ENCODE results near the gene IL4R.
"Not testable (repeated sequence)": the region's sequence is repeated elsewhere in the genome, so short reads cannot be mapped to it uniquely, and the experiment has no call there.

The IL4R gene

DNA sequence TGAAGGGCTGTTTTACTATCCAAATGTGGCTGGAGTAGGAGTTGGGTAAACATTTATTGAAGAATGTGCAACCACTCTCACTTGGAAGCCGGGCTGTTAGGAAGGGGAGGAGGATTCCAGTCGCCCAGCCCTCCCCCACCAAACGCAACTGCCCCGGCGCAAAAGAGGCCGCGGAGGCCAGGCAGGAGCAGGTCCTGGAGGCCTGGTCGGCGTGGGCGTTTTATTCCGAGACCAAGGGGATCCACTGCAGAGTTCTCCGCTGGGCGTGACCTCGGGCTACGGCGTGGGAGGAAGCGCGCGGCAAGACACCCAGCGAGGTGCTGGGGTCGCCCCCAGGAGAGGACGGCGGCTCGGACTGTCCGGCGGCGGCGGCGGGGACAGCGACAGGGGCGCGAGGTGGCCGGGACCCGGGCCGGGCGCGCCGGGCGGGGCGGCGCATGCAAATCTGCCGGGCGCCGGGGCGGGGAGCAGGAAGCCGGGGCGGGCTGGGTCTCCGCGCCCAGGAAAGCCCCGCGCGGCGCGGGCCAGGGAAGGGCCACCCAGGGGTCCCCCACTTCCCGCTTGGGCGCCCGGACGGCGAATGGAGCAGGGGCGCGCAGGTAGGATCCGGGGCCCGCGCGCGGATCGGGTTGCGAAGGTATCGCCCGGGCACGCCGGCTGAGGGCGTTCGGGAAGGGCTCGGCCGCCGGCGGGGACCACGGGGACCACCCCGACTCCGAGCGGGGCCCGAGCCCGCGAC lies at the start of gene IL4R:
IL4R (plus strand) TSS at position 553 of the 739 bp plus-strand sequence. CDS start 26,230 bp downstream, outside the sequence.
- DNase-seq (ENCODE audit: low read depth) = no peak

DNA sequence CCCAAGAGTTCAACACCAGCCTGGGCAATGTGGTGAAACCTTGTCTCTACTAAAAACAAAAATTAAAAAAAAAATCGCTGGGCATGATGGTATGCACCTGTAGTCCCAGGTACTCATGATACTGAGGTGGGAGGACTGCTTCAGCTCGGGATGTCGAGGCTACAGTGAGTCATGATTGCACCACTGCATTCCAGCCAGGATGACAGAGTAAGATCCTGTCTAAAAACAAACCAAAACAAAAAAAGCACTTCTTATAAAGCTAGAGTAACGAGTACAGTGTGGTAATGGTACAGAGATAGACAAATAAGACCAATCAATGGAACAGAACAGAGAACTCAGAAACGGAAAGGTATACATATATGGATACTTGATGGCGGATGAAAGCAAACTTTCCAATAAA lies 49.6 kb upstream of the IL4R start:
- no peak for DNase-seq (ENCODE audit: low read depth)

DNA sequence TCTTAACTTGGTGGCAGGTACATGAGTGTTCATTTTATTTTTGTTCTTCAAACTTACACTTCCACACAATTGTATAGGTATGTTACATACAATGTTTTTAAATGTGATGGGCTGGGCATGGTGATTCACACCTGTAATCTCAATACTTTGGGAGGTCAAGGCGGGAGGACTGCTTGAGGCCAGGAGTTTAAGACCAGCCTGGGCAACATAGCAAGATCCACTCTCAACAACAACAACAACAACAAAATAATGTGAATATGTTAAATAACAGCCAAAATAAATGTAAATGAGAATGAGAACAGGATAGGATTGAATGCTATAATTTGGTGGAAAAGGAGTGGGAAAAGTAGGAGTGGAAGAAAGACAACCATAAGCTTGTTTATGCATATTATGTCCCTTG lies 47.8 kb upstream of the IL4R start:
- no peak for DNase-seq (ENCODE audit: low read depth)

DNA sequence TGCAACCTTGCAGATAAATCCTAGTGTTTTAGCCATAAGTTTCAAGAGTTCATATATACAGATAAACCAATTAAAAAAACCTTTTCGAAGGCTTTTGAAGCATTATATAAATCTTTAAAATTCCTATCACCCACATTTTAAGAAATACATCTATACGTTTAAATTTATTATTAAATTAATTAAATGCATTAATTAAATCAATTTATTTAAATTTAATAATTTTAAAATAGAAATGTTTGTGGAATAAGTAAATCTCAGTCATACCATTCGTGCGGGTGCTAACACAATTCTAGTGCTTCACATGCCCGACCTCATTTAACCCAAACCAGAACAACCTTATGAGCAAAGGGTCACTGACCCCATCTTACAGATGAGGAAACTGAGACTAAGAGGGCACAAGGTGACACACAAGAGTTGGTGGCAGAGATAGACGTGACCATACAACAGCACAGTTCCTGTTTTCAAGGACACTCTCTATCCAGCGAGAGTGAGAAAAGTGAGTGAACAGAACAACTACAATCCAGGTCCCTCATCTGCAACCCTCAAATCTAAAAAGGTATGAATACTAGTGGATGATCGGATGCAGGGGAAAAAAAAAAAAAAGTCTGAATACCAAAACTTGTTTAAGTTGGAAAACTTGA lies 46.6 kb upstream of the IL4R start:
- DNase-seq (ENCODE audit: low read depth) = no peak

DNA sequence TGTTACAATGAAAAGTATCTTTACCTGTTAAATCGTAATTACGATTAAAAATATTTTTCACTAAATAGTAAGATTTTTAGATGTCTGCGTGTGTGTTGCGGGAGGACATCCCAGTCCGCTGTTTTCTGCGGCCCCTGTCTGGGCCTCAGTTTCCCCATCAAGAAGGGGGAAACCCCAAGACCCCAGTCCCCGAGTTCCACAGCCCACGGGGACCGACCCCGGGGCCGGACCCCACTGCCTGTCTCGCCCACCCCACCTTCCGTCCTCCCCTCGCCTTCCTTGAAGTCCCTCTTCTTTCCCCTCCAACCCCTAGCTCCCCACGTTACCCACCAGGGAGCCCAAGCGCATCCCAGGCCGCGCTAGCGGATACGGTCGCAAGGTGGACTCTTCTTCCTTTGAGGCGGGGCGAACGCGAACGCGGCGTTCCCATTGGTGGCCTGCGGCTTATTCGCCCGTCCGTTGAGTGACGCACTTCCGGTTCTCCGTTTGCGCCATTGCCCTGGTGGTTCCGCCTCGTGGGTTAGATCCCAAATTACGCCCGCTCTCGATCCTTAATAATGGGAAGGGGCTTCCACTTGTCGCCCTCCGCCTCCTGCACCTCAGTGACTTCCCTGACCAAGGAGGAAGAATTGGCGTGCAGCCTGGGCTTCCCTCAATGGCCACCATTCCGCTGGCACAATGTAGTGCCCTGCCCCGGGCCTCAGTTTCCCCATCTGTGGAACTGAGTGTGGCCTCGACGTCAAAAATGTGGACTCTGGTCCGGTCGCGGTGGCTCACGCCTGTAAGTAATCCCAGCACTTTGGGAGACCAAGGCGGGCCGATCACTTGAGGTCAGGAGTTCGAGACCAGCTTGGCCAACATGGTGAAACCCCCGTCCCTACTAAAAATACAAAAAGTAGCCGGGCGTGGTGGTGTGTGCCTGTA lies 45.1 kb upstream of the IL4R start, which contains the start of gene NSMCE1:
NSMCE1 (minus strand) TSS at position 397 of the 924 bp plus-strand sequence. CDS start 11,202 bp downstream, outside the sequence.
- DNase-seq (ENCODE audit: low read depth) = peak; percentile 87

DNA sequence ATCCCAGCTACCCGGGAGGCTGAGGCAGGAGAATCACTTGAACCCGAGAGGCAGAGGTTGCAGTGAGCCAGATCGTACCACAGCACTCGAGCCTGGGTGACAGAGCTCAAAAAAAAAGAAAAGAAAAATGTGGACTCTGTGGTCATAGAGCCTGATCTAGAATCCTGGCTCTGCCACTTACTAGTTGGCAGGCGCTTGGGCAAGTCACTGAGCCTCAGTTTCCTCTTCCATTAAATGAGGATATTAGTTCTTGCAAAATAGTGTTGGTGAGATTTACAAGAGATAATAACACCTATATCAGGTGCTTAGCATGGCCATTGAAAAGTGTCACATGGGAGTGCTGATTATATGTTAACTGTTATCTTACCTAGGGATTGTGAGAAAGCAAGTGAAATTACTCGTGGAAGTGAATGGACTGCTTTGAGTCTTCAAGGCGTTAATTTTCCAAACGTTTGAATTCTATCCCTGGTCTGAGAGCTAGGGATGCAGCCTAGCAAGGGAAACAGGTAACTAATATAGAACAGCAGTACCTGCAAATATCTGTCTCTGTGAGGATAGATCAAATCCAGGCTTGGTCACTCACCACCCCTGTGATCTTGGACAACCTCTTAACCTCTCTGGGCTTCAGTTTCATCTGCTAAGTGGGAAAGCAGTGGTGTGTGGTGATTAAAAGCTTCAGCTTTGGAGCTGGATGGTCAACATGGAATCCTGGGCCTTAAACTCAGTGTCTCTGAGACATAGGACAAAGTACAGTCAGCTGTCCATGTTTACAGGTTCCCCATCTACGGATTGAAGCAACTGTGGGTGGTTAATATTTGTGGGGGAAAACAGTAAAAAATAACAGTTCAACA lies 44.2 kb upstream of the IL4R start:
- DNase-seq (ENCODE audit: low read depth) = no peak

DNA sequence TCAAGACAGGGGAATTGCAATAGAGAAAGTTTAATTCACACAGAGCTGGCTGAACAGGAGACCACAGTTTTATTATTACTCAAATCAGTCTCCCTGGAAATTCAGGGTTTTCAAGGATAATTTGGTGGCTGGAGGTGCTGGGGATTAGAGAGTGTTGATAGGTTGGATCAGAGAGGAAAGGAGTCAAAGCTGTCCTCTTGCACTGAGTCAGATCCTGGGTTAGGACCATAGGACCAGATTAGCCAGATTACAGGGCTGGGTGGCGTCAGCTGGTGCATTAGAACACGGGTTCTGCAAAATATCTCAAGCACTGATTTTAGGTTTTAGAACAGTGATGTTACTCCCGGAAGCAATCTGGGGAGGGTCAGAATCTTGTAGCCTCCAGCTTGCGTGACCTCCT lies 43.4 kb upstream of the IL4R start:
- no peak for DNase-seq (ENCODE audit: low read depth)

DNA sequence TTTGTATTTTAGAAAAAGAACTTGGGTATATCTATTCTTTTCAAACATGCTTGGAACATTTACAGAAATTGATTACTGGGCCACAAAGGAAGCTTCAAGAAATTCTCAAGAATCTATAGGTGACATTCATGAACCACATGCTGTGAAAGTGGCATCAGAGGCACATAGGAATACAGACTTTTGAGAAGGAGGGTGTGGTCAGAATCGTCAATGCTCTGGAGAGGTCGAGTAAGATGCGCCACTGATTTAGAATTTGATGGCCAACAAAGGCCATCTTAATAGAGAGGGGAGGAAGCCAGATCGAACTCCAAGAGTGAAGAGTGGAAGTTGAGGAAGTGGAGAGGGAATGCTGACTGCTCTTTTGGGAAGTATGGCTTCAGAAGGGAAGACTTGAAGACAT lies 41.7 kb upstream of the IL4R start:
- DNase-seq (ENCODE audit: low read depth) = no peak

DNA sequence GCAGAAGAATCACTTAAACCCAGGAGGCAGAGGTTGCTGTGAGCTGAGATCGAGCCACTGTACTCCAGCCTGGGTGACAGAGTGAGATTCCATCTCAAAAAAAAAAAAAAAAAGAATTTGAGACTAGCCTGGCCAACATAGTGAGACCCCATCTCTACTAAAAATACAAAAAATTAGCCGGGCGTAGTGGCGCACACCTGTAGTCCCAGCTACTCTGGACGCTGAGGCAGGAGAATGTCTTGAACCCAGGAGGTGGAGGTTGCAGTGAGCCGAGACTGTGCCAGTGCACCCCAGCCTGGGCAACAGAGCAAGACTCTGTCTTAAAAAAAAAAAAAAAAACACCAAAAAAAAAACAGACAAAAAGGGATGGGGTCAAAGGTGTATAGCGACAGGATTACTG lies 41.1 kb upstream of the IL4R start:
- not testable (repeated sequence) for DNase-seq (ENCODE audit: low read depth)

DNA sequence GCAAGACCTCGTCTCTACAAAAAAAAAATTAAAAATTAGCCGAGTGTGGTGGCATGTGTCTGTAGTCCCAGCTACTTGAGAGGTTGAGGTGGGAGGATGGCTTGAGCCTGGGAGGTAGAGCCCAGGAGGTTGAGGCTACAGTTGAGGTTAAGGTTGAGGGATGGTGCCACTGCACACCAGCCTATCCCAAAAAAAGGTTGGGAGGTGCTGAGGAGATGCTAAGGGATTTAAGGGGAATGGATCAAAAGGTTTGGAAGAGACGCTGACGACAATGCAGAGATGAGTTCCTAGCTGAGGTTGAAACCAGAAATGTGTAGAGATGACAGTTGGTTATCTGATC lies 40.5 kb upstream of the IL4R start:
- no peak for DNase-seq (ENCODE audit: low read depth)

DNA sequence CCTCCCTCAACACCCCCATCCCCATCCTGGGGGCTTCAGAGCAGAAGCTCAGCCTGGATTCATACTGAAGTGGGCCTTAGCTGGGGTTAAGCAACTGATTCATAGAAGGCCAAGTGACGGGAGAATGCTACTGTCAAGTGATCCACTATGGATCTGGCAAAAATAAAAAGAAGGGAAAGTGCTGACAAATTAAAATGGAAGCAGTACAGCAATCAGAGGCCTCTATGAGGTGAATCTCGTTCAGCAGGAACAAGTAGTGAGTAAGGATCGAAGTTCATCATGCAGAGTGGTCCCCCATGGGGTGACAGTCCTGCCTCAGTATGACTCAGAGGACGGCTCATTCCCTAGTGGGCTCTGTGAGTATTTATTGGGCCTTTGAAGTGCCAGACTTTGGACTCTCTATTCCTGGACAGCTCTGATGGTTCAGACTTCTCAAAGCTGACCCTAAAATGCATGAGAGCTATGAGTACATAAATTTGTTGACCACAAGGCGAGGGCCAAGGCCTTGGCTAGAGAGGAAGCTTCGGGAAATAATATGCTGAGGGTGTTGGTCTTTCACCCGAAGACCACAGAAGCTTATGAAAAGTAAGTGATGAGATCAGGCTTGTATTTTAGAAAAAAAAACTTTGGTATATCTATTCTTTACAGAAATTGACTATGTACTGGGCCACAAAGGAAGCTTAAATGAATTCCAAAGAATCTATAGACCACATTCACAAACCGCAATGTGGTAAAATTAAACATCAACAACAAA lies 39.9 kb upstream of the IL4R start:
- DNase-seq (ENCODE audit: low read depth) = no peak

DNA sequence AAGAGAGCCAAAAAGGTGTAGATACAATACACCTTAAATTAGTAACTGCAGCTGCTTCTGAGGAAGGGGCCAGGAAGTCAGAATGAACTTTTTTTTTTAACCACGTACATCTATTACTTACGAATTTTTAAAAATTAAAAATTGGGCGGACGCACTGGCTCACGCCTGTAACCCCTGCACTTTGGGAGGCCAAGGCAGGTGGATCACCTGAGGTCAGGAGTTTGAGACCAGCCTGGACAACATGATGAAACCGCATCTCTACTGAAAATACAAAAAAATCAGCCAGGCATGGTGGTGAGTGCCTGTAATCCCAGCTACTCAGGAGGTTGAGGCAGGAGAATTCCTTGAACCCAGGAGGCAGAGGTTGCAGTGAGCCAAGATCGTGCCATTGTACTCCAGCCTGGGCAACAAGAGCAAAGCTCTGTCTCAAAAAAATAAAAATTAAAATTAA lies 39.3 kb upstream of the IL4R start:
- not testable (repeated sequence) for DNase-seq (ENCODE audit: low read depth)

DNA sequence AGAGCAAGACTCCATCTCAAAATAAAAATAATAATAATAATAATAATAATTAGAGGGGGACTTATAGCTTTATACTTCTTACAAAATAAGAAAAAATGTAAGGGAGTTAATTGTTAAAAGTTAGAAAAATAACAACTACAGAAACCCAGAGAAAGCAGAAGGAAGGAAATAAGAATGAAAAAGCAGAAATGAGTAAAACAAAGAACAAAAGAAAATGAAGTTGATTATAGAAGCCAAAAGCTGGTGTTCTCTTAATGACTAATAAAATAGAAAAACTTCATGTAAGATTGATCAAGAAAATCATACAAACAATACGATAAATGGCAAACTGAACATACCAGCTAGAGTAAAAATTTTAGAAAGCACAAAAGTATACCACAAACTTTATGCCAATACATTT lies 38.4 kb upstream of the IL4R start:
- no peak for DNase-seq (ENCODE audit: low read depth)

DNA sequence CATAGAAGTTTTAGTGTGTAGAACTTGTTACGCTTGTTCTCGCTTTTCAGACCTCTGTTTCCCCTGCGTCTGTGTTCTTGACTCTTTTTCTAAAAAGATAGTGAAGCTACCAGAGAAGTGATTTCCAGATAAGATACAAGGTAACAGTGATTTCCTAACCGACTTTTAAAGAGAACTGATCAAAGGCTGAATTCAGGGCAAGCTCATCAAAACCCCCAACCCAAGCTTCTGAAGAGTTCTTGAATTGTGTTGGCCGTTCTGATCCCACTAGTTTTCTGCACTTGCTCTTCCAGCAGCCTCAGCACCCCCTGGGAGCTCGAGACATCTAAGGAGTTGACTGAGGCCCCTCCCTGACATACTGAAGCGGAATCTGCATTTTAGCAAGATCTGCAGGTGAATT lies 32.5 kb upstream of the IL4R start:
- no peak for DNase-seq (ENCODE audit: low read depth)

DNA sequence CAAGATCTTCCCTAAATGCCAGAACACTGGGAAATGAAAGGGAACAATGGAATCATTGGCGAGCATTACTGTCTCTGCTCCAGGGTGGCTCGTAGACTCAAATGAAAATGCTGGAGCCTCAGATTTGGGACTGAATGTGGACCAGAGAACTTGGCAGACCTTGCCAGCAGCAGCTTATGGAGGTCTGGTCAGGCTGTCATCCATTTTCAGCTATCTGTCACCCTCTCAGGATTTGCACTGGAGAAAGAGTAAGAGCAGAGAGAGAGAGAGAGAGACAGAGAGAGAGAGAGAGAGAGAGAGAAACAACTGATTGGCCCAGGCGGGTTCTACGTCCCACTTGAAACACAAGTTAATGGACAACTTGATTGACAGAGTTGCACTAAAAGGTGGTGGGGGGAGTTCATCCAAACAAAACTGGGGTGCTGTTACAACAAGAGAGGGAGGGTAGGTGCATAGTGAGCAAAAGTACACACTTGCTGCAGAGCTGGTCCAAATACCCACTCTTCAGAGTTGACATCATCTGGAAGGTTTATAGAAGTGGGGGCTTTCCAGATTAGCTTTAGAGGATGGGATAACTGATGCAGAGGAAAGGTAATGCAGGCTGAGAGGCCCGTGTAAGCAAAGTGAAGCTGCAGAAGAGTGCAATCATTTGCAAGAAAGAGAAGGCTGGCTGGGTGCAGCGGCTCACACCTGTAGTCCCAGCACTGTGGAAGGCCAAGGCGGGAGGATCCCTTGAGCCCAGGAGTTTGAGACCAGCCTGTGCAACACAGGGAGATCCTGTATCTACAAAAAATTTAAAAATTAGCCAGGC lies 28.7 kb upstream of the IL4R start:
- no peak for DNase-seq (ENCODE audit: low read depth)

DNA sequence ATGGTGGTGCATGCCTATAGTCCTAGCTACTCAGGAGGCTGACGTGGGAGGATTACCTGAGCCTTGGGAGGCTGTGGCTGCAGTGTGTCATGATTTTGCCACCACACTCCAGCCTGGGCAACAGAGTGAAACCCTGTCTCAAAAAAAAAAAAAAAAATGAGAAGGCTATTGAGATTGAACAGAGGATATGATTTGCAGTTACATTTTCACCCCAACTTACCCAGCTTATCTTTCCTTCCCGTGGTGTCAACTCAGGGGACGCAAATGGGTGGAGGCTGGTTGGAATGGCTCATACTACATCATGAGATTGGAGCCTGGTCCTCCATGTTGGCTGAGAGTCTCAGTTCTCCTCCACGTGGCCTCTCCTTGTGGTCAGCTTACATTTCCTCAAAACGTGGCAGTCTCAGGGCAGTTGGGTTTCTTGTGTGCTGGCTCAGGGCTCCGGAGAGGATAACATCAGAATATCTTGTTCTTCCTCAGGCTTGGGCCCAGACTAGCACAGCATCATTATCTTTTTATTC lies 28.0 kb upstream of the IL4R start:
- DNase-seq (ENCODE audit: low read depth) = no peak

DNA sequence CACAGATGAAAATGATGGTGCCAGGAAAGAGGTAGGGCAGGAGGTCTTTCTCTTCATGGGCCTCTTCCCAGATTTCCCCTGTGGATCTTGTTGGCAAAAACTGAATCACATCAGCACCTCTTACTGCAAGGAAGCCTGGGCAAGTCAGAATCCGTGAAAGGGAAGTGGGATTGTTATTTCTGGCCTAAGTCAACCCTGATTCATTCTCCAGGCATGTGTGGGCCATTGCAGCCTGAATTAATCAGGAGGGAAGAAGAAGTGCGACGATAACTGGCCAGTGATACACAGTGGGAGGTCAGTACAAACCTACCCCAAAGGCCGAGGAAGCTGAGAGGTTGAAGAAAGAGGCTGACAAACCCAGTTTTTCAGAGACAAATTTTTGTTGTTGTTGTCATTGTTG lies 27.3 kb upstream of the IL4R start:
- DNase-seq (ENCODE audit: low read depth) = peak; percentile 88

DNA sequence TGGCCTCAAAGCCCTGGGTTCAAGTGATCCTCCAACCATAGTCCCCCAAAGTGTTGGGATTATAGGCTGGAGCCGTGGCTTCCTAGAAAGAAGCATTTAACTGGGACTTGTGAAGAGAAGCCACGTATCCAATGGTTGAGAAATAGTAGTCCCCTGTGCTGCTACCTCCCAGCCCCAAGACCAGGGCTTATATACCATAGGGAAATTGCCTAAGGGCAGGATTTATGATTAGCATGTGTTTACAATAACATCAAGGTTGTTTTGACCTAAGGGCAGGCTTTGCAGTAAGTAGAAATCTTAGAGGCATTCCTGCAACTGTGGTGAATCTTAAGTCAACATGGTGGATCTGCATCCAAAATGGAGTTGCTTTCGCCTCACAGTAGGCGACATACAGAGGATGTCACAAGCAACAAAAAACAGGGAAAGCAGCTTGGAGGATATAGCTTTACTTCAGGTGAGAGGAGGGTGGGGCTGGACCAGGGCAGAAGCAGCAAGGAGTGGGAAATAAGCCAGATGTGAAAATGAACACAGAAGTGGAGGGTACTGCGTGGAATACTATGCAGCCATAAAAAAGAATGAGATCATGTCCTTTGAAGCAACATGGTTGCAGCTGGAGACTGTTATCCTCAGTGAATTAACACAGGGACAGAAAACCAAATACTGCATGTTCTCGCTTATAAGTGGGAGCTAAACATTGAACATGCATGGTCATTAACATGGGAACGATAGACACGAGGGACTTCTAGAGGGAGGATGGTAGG lies 26.5 kb upstream of the IL4R start:
- no peak for DNase-seq (ENCODE audit: low read depth)

DNA sequence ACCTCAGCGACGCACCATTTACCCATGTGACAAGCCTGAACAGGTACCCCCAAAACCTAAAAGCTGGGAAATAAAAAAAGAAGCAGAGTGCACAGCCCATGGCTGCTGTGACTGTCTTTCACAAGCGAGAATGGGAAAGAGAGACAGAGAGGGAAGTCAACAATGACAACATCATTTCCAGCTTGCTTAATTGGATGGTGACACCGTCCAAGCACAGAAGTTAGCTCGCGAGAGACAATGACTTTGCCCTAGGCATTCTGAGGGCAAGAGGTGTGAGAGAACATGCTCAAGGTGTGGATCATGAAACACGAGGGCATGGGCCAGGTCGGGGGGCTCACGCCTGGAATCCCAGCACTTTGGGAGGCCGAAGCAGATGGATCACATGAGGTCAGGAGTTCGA lies 25.9 kb upstream of the IL4R start:
- DNase-seq (ENCODE audit: low read depth) = no peak

Data from HS-27A (cell line).